HUDEP-2 (cell line): ENCODE data around the gene RNASE9.
"Not testable (repeated sequence)": the region's sequence is repeated elsewhere in the genome, so short reads cannot be mapped to it uniquely, and the experiment has no call there.

Source experiments
- DNase-seq, 76 experiments: peaks; one replicate each; lab custom pipeline; 2025; ENCODE audit not compliant: unreplicated experiment in 76 of 76; lab: John Stamatoyannopoulos, UW

RNASE9 gene

DNA sequence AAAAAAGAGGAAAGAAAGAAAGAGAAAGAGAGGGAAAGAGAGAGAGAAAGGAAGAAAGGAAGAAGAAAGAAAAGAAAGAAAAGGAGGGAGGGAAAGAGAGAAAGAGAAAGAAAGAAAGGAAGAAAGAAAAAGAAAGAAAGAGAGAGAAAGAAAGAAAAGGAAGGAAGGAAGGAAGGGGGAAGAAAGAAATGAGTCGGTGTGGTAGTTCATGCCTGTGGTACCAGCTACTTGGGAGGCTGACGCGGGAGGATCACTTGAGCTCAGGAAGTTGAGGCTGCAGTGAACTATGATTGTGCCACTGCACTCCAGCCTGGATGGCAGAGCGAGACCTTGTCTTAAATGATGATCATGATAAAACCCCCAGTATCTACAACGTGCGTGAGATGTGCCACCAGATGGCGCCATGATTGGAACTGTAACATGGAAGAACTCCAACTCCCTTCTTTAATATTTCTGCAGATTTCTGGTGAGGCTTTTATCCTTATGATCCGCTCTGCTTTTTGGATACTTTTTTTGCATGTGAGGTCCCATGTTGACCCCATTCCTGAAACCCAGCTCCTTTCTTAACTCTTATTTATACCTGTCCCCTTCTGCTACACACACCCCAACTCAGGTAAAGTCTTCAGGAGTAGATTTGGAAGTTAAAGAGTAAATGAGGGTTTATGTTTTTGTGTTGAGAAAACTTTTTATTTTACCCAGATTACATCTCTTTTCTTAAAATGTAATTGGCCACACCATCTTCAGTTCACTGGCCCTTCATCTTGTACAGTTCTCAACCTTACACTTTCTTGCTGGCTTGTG, 29.9 kb downstream of the RNASE9 start:
- peak in 53 of 76 experiments; percentile 1 to 55 (median 26) for DNase-seq

DNA sequence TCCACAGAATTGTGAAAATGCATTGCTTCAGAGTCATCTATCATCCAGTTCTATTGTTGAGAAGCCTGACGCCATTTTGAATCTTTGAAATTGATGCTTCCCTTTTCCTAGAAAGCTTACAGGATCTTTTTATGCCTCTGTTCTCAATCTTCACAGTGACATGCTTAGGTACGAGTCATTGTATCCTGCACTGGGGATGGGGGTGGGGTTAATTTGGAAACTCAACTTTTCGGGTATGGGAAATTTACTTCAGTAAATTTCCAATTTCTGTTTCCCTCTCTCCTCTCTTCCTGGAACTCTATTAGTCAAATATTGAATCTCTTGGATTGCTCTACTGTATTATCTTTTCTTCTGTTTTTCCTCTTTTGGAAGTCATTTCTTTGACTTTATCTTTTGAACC, 31.0 kb downstream of the RNASE9 start:
- no peak for DNase-seq

DNA sequence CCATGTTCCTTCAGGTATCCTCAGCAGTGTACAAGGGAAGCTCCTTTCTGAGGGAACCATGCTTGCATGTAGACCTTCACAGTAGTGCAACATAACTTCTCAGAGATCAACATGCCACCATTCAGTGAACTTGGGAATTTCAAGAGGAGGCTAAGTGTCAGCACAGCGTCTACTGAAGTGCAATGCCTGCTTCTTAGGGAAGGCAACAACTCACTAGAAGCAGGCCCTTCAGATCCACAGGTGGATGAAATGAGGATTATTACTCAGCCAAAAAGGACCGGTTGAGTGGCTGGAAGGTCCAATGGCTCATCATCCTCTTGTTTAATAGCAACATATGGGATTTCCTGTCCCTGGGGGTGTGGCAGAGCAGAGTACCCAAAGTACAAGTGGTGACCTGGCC, 36.8 kb downstream of the RNASE9 start:
- DNase-seq = no peak

DNA sequence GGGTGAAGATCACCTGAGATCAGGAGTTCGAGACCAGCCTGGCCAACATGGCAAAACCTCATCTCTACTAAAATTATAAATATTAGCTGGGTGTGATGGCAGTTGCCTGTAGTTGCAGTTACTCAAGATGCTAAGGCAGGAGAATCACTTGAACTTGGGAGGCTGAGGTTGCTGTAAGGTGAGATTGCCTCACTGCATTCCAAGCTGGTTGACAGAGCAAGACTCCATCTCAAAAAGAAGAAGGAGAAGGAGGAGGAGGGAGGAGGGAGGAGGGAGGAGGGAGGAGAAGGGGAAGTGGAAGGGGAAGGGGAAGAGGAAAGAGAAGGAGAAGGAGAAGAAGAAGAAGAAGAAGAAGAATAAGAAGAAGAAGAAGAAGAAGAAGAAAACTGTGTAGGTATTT, 38.5 kb downstream of the RNASE9 start:
- DNase-seq = no peak

DNA sequence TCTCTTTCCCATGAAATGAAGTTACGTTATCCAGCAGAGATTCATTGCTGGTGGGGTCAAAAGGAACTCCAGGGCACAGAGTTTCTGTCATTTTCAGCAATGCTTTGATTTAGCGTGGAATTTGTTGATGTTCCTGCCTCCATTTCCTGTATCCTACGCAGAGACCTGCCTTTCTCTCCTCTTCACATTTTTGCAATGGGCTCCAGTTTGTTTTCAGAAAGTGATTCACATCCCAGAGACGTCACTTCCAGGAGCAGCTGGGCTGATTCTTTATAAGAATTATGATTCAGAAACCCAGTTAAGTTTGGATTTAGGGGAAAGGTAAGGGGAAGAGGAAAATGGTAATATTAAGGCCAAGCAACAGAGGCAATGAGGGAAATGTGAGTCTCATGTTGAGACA, 43.9 kb downstream of the RNASE9 start:
- no peak for DNase-seq

DNA sequence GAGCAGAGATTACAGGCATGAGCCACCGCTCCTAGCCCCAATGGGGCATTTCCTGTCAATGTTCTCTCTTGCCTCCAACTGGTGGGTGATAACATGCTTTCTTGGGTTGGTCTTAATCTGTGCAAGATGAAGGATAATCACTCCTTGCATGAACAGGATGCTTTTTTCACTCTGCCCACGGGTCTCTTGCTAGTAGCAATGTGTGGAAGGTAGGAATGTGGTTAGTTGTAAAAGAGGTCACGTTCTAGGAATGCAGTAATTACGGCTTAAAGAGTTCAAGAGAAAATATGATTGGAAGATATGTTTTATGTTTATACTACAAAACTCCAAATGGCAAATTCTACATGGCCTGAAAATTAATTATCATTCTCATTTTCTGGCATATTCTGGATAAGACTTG, 45.0 kb downstream of the RNASE9 start:
- no peak for DNase-seq

DNA sequence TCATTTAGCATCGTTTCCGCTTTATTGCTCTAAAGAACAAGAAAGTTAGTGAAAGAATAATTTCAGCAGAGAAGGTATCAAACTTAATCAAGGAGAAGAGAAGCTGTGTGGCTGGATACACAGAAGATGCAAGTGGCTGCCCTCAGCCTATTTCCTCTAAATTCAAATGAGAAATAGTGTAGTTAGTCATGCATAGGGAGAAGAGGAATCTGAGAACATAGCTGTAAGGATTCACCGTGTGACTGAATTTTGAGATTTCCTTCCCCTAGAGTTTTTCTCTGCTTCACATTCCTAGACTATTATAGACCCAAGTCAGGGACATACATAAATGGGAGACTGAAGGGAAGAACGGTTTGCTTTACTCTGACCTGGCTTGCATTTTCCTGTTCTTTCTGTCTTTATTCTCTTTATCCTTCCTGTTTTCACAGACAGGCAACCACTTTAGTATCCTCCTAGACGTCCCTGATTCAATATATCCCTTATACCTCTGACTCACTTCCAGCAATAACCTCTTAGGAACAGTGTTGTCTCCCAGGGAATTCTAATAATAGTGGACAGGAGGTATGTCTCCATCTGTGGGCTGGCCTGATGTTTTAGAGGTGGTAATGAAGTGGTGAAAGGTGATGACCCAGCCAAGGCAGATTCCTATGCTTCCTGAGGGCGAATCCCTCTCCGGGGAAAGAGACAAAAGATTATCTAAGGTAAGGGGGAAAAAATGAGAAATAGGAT, 48.5 kb downstream of the RNASE9 start:
- no peak for DNase-seq

DNA sequence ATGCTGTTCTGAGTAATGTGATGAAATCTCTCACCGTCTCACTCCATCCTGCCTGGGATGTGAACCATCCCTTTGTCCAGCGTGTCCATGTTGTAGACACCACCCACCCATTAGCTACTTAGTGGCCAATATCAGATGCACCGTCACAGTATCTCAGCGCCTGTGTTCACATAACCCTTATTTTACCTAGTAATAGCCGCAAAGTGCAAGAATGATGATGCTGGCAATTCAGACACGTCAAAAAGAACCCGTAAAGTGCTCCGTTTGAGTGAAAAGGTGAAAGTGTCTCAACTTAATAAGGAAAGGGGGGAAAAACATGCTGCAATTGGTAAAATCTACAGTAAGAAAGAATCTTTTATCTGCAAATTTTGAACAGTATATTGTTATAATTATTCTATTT, 52.5 kb downstream of the RNASE9 start:
- no peak for DNase-seq

DNA sequence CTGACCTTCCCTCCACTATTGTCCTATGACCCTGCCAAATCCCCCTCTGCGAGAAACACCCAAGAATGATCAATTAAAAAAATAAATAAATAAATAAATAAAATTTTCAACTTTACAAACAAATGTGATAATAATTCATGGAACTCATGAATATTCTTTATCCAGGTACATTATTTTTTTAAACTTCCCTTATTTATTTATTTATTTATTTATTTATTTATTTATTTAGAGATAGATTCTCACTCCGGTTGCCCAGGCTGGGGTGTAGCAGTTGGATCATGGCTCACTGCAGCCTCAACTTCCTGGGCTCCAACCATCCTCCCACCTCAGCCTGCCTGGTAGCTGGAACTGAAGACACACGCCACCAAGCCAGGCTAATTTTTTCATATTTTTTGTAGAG, 53.3 kb downstream of the RNASE9 start:
- DNase-seq = not testable (repeated sequence)

DNA sequence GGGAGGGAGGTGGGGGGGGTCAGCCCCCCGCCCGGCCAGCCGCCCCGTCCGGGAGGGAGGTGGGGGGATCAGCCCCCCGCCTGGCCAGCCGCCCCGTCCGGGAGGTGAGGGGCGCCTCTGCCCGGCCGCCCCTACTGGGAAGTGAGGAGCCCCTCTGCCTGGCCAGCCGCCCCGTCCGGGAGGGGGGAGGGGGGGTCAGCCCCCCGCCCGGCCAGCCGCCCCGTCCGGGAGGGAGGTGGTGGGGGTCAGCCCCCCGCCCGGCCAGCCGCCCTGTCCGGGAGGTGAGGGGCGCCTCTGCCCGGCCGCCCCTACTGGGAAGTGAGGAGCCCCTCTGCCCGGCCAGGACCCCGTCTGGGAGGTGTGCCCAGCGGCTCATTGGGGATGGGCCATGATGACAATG, 54.1 kb downstream of the RNASE9 start:
- DNase-seq = not testable (repeated sequence)

DNA sequence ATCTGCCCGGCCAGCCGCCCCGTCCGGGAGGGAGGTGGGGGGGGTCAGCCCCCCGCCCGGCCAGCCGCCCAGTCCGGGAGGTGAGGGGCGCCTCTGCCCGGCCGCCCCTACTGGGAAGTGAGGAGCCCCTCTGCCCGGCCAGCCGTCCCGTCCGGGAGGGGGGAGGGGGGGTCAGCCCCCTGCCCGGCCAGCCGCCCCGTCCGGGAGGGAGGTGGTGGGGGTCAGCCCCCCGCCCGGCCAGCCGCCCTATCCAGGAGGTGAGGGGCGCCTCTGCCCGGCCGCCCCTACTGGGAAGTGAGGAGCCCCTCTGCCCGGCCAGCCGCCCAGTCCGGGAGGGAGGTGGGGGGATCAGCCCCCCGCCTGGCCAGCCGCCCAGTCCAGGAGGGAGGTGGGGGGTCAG, 54.6 kb downstream of the RNASE9 start:
- not testable (repeated sequence) for DNase-seq
